ENCODE measurements around the gene COL8A1. TPM values are rescaled to one million over a fixed set of nuclear protein-coding genes. Genes with fewer than 3 reads are reported as not detected.

The COL8A1 gene
- total RNA-seq, 1 experiment from 2014 or later: 0.87 TPM

- TF ChIP-seq GTF2I (CRISPR knock-in tag; conservative IDR thresholded peaks at IDR 0.05) (no peak), NFYB (CRISPR knock-in tag; conservative IDR thresholded peaks at IDR 0.05; ENCODE audit: low read depth) (no peak), CDX4 (CRISPR knock-in tag; IDR thresholded peaks at IDR 0.05; ENCODE audit: borderline replicate concordance) (no peak)
These were observed 29.6 kb downstream of the COL8A1 start (continued) for GRCh38 chr3:99668044-99668443.

GRCh38 chr3:99669879-99670555, 31.6 kb downstream of the COL8A1 start:
- CTCF ChIA-PET: no interaction called here

GRCh38 chr3:99670556-99670950, 32.2 kb downstream of the COL8A1 start:
- ChIA-PET CTCF (no interaction called here), POLR2A (no interaction called here)
- Mint-ChIP-seq H3K36me3 (no peaks in the 10 kb centered on the region; the same call in 1 of the 2 replicates), H3K9me3 (no peaks in the 10 kb centered on the region), H3K4me3 (no peak overlapping the region), H3K27ac (no peak overlapping the region), H3K4me1 (peaks cover 8% of the 10 kb centered on the region), H3K27me3 (ENCODE audit: low read depth) (no peaks in the 10 kb centered on the region)
- DNase-seq (ENCODE audit: low spot score) (no peak), ATAC-seq (no peak)
- TF ChIP-seq ZNF396 (CRISPR knock-in tag; IDR thresholded peaks at IDR 0.05; ENCODE audit: borderline replicate concordance): no peak
- TF ChIP-seq ZNF281 (CRISPR knock-in tag; IDR thresholded peaks at IDR 0.05): no peak
- no peak for TF ChIP-seq FOXJ3 (CRISPR knock-in tag; IDR thresholded peaks at IDR 0.05; ENCODE audit: borderline replicate concordance)
- no peak for TF ChIP-seq ELF4 (CRISPR knock-in tag; IDR thresholded peaks at IDR 0.05; ENCODE audit: low read depth)
- TF ChIP-seq KAT7 (CRISPR knock-in tag; IDR thresholded peaks at IDR 0.05; ENCODE audit: borderline replicate concordance): no peak
- no peak for TF ChIP-seq E2F5 (CRISPR knock-in tag; IDR thresholded peaks at IDR 0.05)
- TF ChIP-seq ARID4B (CRISPR knock-in tag; IDR thresholded peaks at IDR 0.05; ENCODE audit: borderline replicate concordance): no peak
- no peak for TF ChIP-seq JAZF1 (CRISPR knock-in tag; IDR thresholded peaks at IDR 0.05)
- TF ChIP-seq ETV6 (CRISPR knock-in tag; IDR thresholded peaks at IDR 0.05): no peak
- TF ChIP-seq PRRX2 (CRISPR knock-in tag; IDR thresholded peaks at IDR 0.05): no peak
- TF ChIP-seq FOXP4 (CRISPR knock-in tag; IDR thresholded peaks at IDR 0.05): no peak
- no peak for TF ChIP-seq CBFB (CRISPR knock-in tag; IDR thresholded peaks at IDR 0.05; ENCODE audit: low read depth)

More at GRCh38 chr3:99669879-99670555, 31.6 kb downstream of the COL8A1 start:
- DNase-seq (ENCODE audit: low spot score) (no peak), ATAC-seq (no peak)
- peaks cover 4% of the 10 kb centered on the region for H3K9me3 Mint-ChIP-seq
- H3K27ac Mint-ChIP-seq: no peak overlapping the region
- H3K4me3 Mint-ChIP-seq: no peak overlapping the region
- peaks cover 8% of the 10 kb centered on the region for H3K4me1 Mint-ChIP-seq
- TF ChIP-seq EMX1 (CRISPR knock-in tag; IDR thresholded peaks at IDR 0.05) (no peak), NR3C1 (CRISPR knock-in tag; conservative IDR thresholded peaks at IDR 0.05; ENCODE audit: low read depth) (no peak), ZNF425 (CRISPR knock-in tag; conservative IDR thresholded peaks at IDR 0.05) (no peak)
- H3K27me3 Mint-ChIP-seq (ENCODE audit: low read depth): no peaks in the 10 kb centered on the region; the same call in 1 of the 2 replicates
- H3K36me3 Mint-ChIP-seq: peaks cover 4% of the 10 kb centered on the region; the same call in 1 of the 2 replicates
- POLR2A ChIA-PET: no interaction called here

All from WTC11 (cell line).